Neuronal stem cell (in vitro differentiated cells): ENCODE measurements around the gene FAM81A.

Experiments
- DNase-seq: peaks from one replicate; pipeline ENCODE4 v3.0.0-alpha.2; 2013; ENCODE audit warnings: low spot score
- H2AFZ ChIP-seq: one replicate; pipeline ENCODE4 v1.6.1; 2013; ENCODE audit warnings: mild to moderate bottlenecking, low read length, inconsistent platforms
- H2AK5ac ChIP-seq: 2 replicates; pipeline ENCODE4 v1.6.1; 2013; ENCODE audit warnings: low read depth, mild to moderate bottlenecking, inconsistent platforms, low read length, moderate library complexity, mixed read lengths
- H2BK120ac ChIP-seq: 2 replicates; pipeline ENCODE4 v1.6.1; 2013; ENCODE audit warnings: low read depth, mild to moderate bottlenecking, inconsistent platforms, low read length, moderate library complexity, mixed read lengths
- H2BK12ac ChIP-seq: one replicate; pipeline ENCODE4 v1.6.1; 2013; ENCODE audit warnings: low read length, inconsistent platforms
- H2BK15ac ChIP-seq: 2 replicates; pipeline ENCODE4 v1.6.1; 2013; ENCODE audit warnings: mild to moderate bottlenecking, low read length, inconsistent platforms, mixed read lengths
- H2BK5ac ChIP-seq: one replicate; pipeline ENCODE4 v1.6.1; 2013; ENCODE audit warnings: inconsistent platforms, mild to moderate bottlenecking, low read length, moderate library complexity
- H3K14ac ChIP-seq: one replicate; pipeline ENCODE4 v1.6.1; 2013; ENCODE audit warnings: low read length, inconsistent platforms
- H3K18ac ChIP-seq: 2 replicates; pipeline ENCODE4 v1.6.1; 2013; ENCODE audit warnings: low read length, inconsistent platforms
- H3K23ac ChIP-seq: 2 replicates; pipeline ENCODE4 v1.6.1; 2013; ENCODE audit warnings: low read depth, mild to moderate bottlenecking, mixed read lengths, low read length, inconsistent platforms; ENCODE audit not compliant: poor library complexity
- H3K27ac ChIP-seq: replicated peaks from 3 replicates; pipeline ENCODE4 v1.5.1; 2013; ENCODE audit warnings: low read length, inconsistent platforms
- H3K27me3 ChIP-seq, 3 experiments: 2 replicates each; pipeline ENCODE4 v1.6.1; 2013; ENCODE audit warnings: low read length in 3 of 3, mild to moderate bottlenecking in 2 of 3, inconsistent platforms in 1 of 3, low read depth in 1 of 3, mixed read lengths in 1 of 3, moderate library complexity in 1 of 3; ENCODE audit not compliant: control insufficient read depth in 3 of 3, insufficient read depth in 3 of 3
- H3K36me3 ChIP-seq, 2 donors: replicated peaks in 1 of 2; 2 replicates each; pipeline ENCODE4 v1.6.1; 2013; ENCODE audit warnings: low read length in 2 of 2; ENCODE audit not compliant: control insufficient read depth in 2 of 2, insufficient read depth in 2 of 2
- H3K4ac ChIP-seq: 2 replicates; pipeline ENCODE4 v1.6.1; 2013; ENCODE audit warnings: inconsistent platforms, mild to moderate bottlenecking, low read length, moderate library complexity
- H3K4me1 ChIP-seq, 2 donors: 1 replicate in 1 of 2; 2 replicates in 1 of 2; pipeline ENCODE4 v1.6.1; 2013; ENCODE audit warnings: low read length in 2 of 2, low read depth in 1 of 2; ENCODE audit not compliant: control insufficient read depth in 2 of 2, insufficient read depth in 1 of 2
- H3K4me2 ChIP-seq: one replicate; pipeline ENCODE4 v1.6.1; 2013; ENCODE audit warnings: mild to moderate bottlenecking, low read length, inconsistent platforms; ENCODE audit not compliant: insufficient read depth, poor library complexity, severe bottlenecking
- H3K4me3 ChIP-seq, 2 donors: 2 replicates each; pipeline ENCODE4 v1.5.1; 2013; ENCODE audit warnings: low read length in 2 of 2, mild to moderate bottlenecking in 2 of 2, inconsistent platforms in 1 of 2, moderate library complexity in 1 of 2
- H3K79me1 ChIP-seq: one replicate; pipeline ENCODE4 v1.6.1; 2013; ENCODE audit warnings: low read depth, mild to moderate bottlenecking, inconsistent platforms, low read length, moderate library complexity
- H3K9ac ChIP-seq: one replicate; pipeline ENCODE4 v1.6.1; 2013; ENCODE audit warnings: mild to moderate bottlenecking, low read depth, low read length, inconsistent platforms; ENCODE audit not compliant: poor library complexity
- H3K9me3 ChIP-seq, 2 donors: replicated peaks in 1 of 2; 2 replicates each; pipeline versions ENCODE3 to v1.6.1; 2013; ENCODE audit warnings: low read length in 2 of 2, mild to moderate bottlenecking in 2 of 2, inconsistent platforms in 1 of 2, low read depth in 1 of 2, mixed read lengths in 1 of 2, moderate library complexity in 1 of 2; ENCODE audit not compliant: control insufficient read depth in 2 of 2, insufficient read depth in 1 of 2
- H4K8ac ChIP-seq: one replicate; pipeline ENCODE4 v1.6.1; 2013; ENCODE audit warnings: low read depth, mild to moderate bottlenecking, inconsistent platforms, low read length, moderate library complexity
- H4K91ac ChIP-seq: one replicate; pipeline ENCODE4 v1.6.1; 2013; ENCODE audit warnings: low read length, low read depth, mild to moderate bottlenecking, inconsistent platforms; ENCODE audit not compliant: poor library complexity
- WGBS, 2 donors: extraction: QIAGEN DNeasy Blood & Tissue Kit; methylation state at CpG; one replicate each; pipeline ENCODE4 v1.1.7; 2013; ENCODE audit warnings: missing lambda C conversion rate in 2 of 2, mixed read lengths in 1 of 2; ENCODE audit not compliant: insufficient read length in 2 of 2, insufficient replicate concordance in 1 of 2; ENCODE audit errors: extremely low coverage in 2 of 2; 5-methylcytosine and 5-hydroxymethylcytosine counted together

Gene FAM81A

DNA sequence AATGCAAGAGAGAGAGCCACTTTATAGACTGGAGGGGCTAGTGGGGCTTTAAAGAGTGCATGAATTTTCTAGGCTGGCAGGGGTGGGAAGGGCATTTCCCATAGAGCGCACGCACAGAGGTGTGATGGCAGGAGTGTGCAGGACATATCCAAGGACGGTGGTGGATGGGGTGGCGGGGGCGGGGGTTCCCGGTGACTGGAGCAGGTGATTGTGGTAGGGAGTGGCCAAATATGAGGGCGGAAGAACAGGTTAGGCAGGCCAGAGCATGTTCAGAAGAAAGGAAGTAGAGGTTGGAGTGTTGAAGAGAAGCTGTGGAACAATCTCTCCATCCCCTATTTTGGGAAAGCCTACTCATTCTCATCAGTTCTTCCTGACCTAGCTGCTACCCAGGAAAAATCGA lies 18.1 kb downstream of the FAM81A start:
- H3K36me3 ChIP-seq: no peaks in the 10 kb centered on the region
- no peak overlapping the region for H2AFZ ChIP-seq
- H2AK5ac ChIP-seq: no peak overlapping the region
- H3K9ac ChIP-seq: no peak overlapping the region
- no peak overlapping the region for H3K18ac ChIP-seq
- no peak overlapping the region for H2BK120ac ChIP-seq
- no peak overlapping the region for H2BK12ac ChIP-seq
- H3K27ac ChIP-seq: no peak overlapping the region
- H3K9me3 ChIP-seq: peaks cover 0 to 1% of the 10 kb centered on the region in 2 donors
- H3K4me3 ChIP-seq: no peak overlapping the region
- DNase-seq: no peak
- no peak overlapping the region for H2BK15ac ChIP-seq
- no peak overlapping the region for H2BK5ac ChIP-seq
- H3K4me2 ChIP-seq: no peak overlapping the region
- no peaks in the 10 kb centered on the region for H3K27me3 ChIP-seq
- no peaks in the 10 kb centered on the region for H3K4me1 ChIP-seq
- no peak overlapping the region for H4K8ac ChIP-seq
- no peak overlapping the region for H4K91ac ChIP-seq
- no peak overlapping the region for H3K23ac ChIP-seq
- H3K79me1 ChIP-seq: no peaks in the 10 kb centered on the region
- WGBS, 2 donors: no CpG with 5 or more reads among the region's 8 CpGs
- no peak overlapping the region for H3K14ac ChIP-seq
- no peak overlapping the region for H3K4ac ChIP-seq

DNA sequence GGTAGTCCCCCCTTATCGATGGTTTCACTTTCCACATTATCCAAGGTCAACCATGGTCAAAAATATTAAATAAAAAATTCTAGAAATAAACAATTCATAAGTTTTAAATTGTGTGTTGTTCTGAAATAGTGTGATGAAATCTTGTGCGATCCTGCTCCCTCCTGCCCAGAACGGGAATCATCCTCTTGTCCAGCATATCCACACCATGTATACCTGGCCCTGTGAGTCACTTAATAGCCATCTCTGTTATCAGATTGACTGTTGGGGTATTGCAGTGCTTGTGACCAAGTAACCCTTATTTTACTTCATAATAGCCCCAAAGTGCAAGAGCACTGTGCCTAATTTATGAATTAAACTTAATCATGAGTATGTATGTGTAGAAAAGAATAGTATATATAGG lies 19.1 kb downstream of the FAM81A start:
- Histone ChIP-seq H3K27me3 (no peaks in the 10 kb centered on the region), H3K4me3 (no peak overlapping the region), H3K36me3 (no peaks in the 10 kb centered on the region), H3K14ac (no peak overlapping the region), H3K9ac (no peak overlapping the region), H4K91ac (no peak overlapping the region), H3K18ac (no peak overlapping the region), H3K23ac (no peak overlapping the region), H3K4me1 (no peaks in the 10 kb centered on the region), H2BK12ac (no peak overlapping the region), H2AFZ (no peak overlapping the region), H2BK5ac (no peak overlapping the region), H3K79me1 (no peaks in the 10 kb centered on the region), H3K4ac (no peak overlapping the region), H3K27ac (no peak overlapping the region), H3K4me2 (no peak overlapping the region), H2BK15ac (no peak overlapping the region), H4K8ac (no peak overlapping the region), H2BK120ac (no peak overlapping the region), H3K9me3 (peaks cover 0 to 6% of the 10 kb centered on the region in 2 donors), H2AK5ac (no peak overlapping the region)
- no peak for DNase-seq
- WGBS, 2 donors: no CpG with 5 or more reads among the region's 3 CpGs

DNA sequence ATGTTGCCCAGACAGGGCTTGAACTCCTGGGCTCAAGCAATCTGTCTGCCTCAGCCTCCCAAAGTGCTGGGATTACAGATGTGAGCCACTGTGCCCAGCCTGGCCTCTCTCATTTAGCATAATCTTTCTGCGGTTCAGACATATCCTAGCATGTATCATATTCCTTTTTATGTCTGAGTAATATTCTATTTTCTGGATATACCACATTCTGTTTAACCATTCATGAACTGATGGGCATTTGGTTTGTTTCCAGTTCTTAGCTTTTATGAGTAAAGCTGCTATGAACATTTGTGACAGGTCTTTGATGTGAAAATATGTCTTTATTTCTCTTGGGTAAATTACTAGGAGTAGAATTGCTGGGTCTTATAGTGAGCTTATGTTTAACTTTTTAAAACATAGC lies 23.5 kb downstream of the FAM81A start:
- Histone ChIP-seq H3K27ac (no peak overlapping the region), H3K18ac (no peak overlapping the region), H3K4ac (no peak overlapping the region), H4K91ac (no peak overlapping the region), H3K36me3 (no peaks in the 10 kb centered on the region), H2BK5ac (no peak overlapping the region), H3K23ac (no peak overlapping the region), H2BK15ac (no peak overlapping the region), H3K14ac (no peak overlapping the region), H3K4me3 (no peak overlapping the region), H2BK12ac (no peak overlapping the region), H3K4me1 (no peaks in the 10 kb centered on the region), H3K9ac (no peak overlapping the region), H2AFZ (no peak overlapping the region), H3K4me2 (no peak overlapping the region), H3K79me1 (no peaks in the 10 kb centered on the region), H2BK120ac (no peak overlapping the region), H3K27me3 (no peaks in the 10 kb centered on the region), H4K8ac (no peak overlapping the region), H3K9me3 (peaks cover 0 to 13% of the 10 kb centered on the region in 2 donors), H2AK5ac (no peak overlapping the region)
- WGBS, 2 donors: no CpG with 5 or more reads among the region's 1 CpG
- no peak for DNase-seq

DNA sequence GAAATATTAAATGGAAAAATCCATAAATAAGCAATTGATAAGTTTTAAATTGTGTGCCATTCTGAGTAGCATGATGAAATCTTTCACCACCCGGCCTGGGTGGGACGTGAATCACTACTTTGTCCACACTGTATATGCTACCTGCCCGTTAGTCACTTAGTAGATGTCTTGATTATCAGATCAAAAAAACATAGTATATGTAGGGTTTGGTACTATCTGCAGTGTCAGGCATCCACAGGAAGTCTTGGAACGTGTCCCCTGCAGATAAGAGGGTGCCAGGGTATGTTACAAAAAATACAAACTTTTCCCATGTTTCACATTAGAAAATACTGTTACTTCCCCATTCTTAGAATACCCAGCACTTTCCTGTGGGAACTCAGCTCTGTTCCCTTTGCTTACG lies 35.2 kb downstream of the FAM81A start:
- Histone ChIP-seq H2AK5ac (no peak overlapping the region), H3K79me1 (no peaks in the 10 kb centered on the region), H3K27ac (no peak overlapping the region), H3K23ac (no peak overlapping the region), H2BK12ac (no peak overlapping the region), H2AFZ (no peak overlapping the region), H3K4me1 (no peaks in the 10 kb centered on the region), H3K9me3 (peaks cover 0 to 2% of the 10 kb centered on the region in 2 donors), H3K9ac (no peak overlapping the region), H2BK5ac (no peak overlapping the region), H3K14ac (no peak overlapping the region), H2BK120ac (no peak overlapping the region), H3K36me3 (no peaks in the 10 kb centered on the region), H3K18ac (no peak overlapping the region), H3K27me3 (no peaks in the 10 kb centered on the region), H4K91ac (no peak overlapping the region), H3K4me2 (no peak overlapping the region), H2BK15ac (no peak overlapping the region), H3K4ac (no peak overlapping the region), H4K8ac (no peak overlapping the region), H3K4me3 (no peak overlapping the region)
- no peak for DNase-seq
- no CpG with 5 or more reads among the region's 5 CpGs for WGBS, 2 donors
